GM18951 (cell line): ENCODE results near the gene SVIP.

Experiments
- POLR2A ChIP-seq: IDR thresholded peaks from 4 replicates; pipeline ENCODE4 v1.6.1; 2011; ENCODE audit warnings: mild to moderate bottlenecking; ENCODE audit not compliant: insufficient read length, insufficient read depth; ENCODE audit errors: extremely low read depth
- in situ Hi-C: fragments of 300-500 bp; cut with MboI; formaldehyde crosslinking; loops from one replicate; pipeline ENCODE4 v1.12.0; 2022; ENCODE audit warnings: low sequenced_read_pairs, mixed read lengths, inconsistent platforms; ENCODE audit not compliant: unreplicated experiment

SVIP gene

DNA sequence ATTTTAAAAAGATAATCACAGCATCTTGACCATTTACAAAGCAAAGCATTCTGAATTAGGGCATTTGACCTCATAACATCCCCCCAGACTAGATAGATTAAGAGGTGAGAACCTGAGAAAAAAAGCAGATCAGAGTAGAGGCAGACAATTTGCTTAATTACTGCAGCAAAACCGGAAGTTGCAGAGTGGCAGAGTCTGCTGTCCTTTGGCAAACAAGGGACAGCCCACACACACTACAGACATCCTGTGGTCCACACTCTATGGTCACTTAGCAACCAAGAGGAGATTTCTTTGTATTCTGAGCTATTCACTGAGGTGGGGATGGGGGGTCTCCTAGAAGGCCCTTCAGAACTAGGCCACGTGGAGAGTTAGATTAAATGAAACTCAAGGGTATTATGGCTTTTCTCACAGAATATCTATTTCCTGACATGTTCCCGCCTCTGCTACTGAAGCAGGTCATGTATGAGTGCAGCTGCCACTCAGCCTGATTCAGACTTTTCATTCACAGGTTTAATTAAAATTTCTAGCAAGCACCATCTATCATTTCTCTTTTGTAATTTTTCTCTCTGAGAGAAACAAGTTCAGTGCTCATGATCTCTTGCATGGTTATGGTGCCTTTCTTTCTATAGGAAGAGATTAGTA, 48.5 kb downstream of the SVIP start:
- in situ Hi-C loops, result loop anchor here (25.0 kb wide), 1 partner anchor 444 kb away; the partner anchor contains the start of gene SLC17A6
- TF ChIP-seq POLR2A, result no peak

DNA sequence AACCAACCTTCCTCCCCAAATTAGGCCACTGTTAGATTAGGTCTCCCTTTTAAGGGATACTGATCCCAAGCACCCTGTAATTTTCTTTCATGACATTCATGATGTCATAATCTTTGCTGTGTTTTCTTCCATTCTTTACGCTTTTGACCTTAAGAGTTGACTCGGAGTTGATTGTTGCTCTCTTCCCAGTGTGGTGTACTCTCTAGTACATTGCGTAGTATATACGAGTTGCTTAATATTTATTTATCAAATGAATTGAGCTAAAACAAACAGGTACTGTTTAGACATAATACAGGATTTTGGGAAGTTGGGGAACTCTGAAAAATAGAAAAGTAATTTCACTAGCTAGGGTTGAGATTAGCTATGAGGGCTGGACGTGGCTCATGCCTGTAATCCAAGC, 49.8 kb downstream of the SVIP start:
- in situ Hi-C loops, result loop anchor here (10.0 to 25.0 kb wide), 2 partner anchors 115 to 443 kb away; partner anchors contain the start of genes GAS2 and SLC17A6
- TF ChIP-seq POLR2A, result no peak

- in situ Hi-C loops, result loop anchor here (10.0 to 25.0 kb wide), 2 partner anchors 114 to 441 kb away; partner anchors contain the start of genes GAS2 and SLC17A6
- TF ChIP-seq POLR2A, result no peak
Measured at GRCh38 chr11:22778642-22779041, 51.0 kb downstream of the SVIP start.

DNA sequence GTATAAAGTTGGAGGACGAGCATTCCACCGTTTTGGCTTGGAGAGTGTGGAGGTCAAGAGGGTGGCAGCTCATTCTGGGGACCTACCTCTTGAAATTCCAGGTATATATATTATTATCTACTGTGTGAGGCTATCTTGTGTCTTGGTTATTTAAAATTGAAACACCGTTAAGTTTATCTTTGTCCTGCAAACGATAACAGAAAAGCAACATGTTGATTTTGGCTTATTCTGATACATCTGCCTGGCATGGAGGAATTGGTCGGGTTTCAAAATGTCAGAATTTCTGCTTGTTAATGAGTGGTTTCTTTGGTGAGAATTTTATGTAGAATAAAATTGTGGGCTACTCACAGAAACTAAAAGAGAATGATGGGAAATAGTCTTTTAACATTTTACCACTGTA, 54.4 kb downstream of the SVIP start:
- TF ChIP-seq POLR2A, result no peak
- in situ Hi-C loops, result loop anchor here (10.0 to 25.0 kb wide), 2 partner anchors 110 to 438 kb away; partner anchors contain the start of genes GAS2 and SLC17A6

DNA sequence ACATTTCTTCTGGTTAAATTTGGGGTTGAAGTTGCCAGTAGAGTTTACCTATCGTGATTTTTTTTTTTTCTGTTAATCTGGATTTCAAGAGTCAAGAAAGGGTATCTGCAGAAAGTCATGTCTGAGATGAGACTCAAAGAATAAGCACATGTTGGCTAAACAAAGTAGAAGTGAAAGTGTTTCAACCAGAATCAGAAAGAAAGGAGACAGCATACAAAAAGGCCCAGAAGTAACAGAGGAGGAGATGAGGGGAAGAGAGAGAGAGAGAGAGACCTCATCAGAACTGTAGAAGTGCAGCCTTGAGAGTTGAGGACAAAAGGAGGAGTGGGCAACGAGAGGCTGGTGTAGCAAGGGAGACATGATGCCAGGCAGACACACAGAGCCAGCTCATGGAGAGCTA, 54.9 kb downstream of the SVIP start:
- in situ Hi-C loops, result loop anchor here (10.0 to 25.0 kb wide), 2 partner anchors 110 to 437 kb away; partner anchors contain the start of genes GAS2 and SLC17A6
- TF ChIP-seq POLR2A, result no peak

DNA sequence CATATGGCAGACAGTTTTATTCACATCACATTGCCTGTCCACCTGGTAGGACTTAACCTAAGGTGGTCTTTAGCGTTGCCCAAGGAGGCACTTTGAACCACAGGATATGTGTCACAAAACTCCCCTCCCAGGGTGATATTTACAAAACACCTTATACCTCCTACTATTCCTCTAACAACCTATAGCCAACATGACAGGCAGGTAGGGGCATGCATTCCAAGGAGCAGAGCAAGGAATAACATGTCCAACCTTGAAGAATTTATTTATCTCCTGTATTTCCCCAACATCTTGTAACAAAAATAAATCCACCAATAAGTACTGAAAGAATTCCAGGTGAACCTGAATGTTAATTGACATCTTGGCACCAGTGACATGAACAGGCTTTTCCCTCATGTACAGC, 60.5 kb downstream of the SVIP start:
- no peak for TF ChIP-seq POLR2A
- in situ Hi-C loops, result no loop called here
